SK-N-SH (cell line): ENCODE results near the gene CADM2.

Experiments
- NFIC ChIP-seq: IDR thresholded peaks from 2 replicates; pipeline ENCODE4 v1.4.0; 2012; ENCODE audit warnings: borderline replicate concordance
- SMC3 ChIP-seq: IDR thresholded peaks from 2 replicates; pipeline ENCODE4 v1.6.1; 2012; ENCODE audit warnings: low read depth, low read length, improper control_type of control experiment
- TF ChIP-seq, protein P1 (sequence below): fragments of 200-600 bp; sonication (generic); IDR thresholded peaks from 2 replicates; pipeline ENCODE4 v1.6.1; 2017; ENCODE audit warnings: antibody characterized with exemption, mild to moderate bottlenecking, moderate library complexity
- TF ChIP-seq, protein P2 (sequence below): IDR thresholded peaks from 2 replicates; pipeline ENCODE4 v1.4.0; 2012; ENCODE audit warnings: low read depth

DNA sequence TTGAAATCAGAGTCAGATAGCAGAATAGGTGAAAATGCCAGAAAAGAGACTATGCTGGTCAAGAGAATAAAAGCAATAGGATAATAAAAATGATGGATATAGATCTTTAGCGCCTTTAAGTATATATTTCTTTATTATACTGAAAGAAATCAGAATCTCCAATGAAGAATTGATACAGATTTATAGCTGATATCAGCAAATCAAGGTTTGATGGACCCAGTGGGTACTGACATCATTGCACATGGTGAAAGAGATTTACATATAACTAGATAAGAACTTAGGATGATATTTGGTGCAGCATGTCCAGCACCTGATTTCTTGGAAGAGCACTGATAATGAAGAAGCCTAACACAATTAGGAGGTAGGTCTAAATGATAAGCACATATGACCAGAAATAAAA is 18.2 kb downstream of the CADM2 start:
- TF ChIP-seq, protein P1, sequence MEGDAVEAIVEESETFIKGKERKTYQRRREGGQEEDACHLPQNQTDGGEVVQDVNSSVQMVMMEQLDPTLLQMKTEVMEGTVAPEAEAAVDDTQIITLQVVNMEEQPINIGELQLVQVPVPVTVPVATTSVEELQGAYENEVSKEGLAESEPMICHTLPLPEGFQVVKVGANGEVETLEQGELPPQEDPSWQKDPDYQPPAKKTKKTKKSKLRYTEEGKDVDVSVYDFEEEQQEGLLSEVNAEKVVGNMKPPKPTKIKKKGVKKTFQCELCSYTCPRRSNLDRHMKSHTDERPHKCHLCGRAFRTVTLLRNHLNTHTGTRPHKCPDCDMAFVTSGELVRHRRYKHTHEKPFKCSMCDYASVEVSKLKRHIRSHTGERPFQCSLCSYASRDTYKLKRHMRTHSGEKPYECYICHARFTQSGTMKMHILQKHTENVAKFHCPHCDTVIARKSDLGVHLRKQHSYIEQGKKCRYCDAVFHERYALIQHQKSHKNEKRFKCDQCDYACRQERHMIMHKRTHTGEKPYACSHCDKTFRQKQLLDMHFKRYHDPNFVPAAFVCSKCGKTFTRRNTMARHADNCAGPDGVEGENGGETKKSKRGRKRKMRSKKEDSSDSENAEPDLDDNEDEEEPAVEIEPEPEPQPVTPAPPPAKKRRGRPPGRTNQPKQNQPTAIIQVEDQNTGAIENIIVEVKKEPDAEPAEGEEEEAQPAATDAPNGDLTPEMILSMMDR = no peak
- TF ChIP-seq NFIC (no peak), SMC3 (no peak)
- TF ChIP-seq, protein P2, sequence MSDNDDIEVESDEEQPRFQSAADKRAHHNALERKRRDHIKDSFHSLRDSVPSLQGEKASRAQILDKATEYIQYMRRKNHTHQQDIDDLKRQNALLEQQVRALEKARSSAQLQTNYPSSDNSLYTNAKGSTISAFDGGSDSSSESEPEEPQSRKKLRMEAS = no peak
